Subcutaneous abdominal adipose tissue (tissue), 5 donors: ENCODE results near the gene MTUS2.

Experiments used
- H3K27ac ChIP-seq: one replicate; pipeline ENCODE4 v1.7.0; 2013; ENCODE audit warnings: low read depth, mild to moderate bottlenecking, inconsistent platforms, low read length, moderate library complexity
- H3K27me3 ChIP-seq, 5 donors: one replicate each; pipeline ENCODE4 v1.7.0; 2013; ENCODE audit warnings: low read length in 5 of 5, inconsistent platforms in 1 of 5; ENCODE audit not compliant: control insufficient read depth in 5 of 5, insufficient read depth in 4 of 5
- H3K36me3 ChIP-seq, 5 donors: one replicate each; pipeline ENCODE4 v1.7.0; 2013; ENCODE audit warnings: low read length in 5 of 5; ENCODE audit not compliant: control insufficient read depth in 5 of 5, insufficient read depth in 5 of 5
- H3K4me1 ChIP-seq, 5 donors: one replicate each; pipeline ENCODE4 v1.7.0; 2013; ENCODE audit warnings: low read length in 5 of 5, mild to moderate bottlenecking in 3 of 5, moderate library complexity in 1 of 5; ENCODE audit not compliant: control insufficient read depth in 5 of 5, insufficient read depth in 5 of 5
- H3K4me3 ChIP-seq, 5 donors: one replicate each; pipeline ENCODE4 v1.7.0; 2013; ENCODE audit warnings: low read length in 5 of 5, low read depth in 1 of 5
- H3K9ac ChIP-seq, 5 donors: one replicate each; pipeline ENCODE4 v1.7.0; 2013; ENCODE audit warnings: low read length in 5 of 5, mild to moderate bottlenecking in 4 of 5, moderate library complexity in 3 of 5
- H3K9me3 ChIP-seq, 5 donors: one replicate each; pipeline ENCODE4 v1.7.0; 2013; ENCODE audit warnings: low read length in 5 of 5; ENCODE audit not compliant: control insufficient read depth in 5 of 5
- donor health status: healthy.
- donor health status: healthy.
- donor health status: healthy.
- donor health status: healthy.
- donor health status: healthy.

The MTUS2 gene

DNA sequence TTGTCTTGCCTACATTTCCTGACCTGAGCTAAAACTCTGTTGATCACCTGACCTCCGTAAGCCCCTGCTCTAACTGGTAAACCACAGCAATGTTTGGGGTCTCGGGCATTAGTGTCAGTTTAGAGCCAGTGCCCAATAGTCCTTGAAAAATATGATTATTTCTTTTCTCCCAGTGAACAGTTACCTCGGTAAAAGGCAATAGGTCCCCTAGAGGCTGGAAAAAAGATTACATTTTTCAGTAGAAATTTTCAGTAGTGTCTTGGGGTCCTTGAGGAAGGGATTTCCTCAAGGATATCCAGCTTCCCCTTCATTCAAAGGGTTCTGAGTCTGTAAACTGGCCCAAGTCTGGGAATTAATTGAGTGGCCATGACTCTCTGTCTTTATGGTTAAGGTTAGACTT, 597.9 kb downstream of the MTUS2 start:
- H3K9me3 ChIP-seq, result peaks cover 0 to 2% (median 0%) of the 10 kb centered on the region in 5 donors

DNA sequence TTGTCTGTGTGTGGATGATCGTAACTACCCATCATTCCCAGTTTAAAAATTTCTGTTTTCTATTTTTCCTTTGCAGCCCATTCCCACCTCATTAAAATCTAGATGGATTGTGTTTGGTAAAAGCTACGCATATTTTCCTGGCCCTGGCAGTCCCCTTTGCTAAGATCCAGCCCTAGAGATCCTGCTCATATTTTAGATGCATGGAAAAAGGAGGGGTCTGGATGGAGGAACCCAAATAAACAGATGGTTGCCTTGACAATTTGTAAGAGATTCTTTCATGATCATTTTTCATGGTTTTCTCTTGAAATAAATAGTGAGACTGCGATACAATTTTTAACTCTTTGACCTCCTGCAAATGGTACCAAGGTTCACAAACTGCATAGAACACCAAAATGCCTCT, 601.0 kb downstream of the MTUS2 start:
- no peak overlapping the region for H3K9ac ChIP-seq
- no peaks in the 10 kb centered on the region for H3K4me1 ChIP-seq
- peaks cover 0 to 7% (median 4%) of the 10 kb centered on the region in 5 donors for H3K27me3 ChIP-seq
- H3K4me3 ChIP-seq, result no peak overlapping the region
- peaks cover 0 to 2% (median 0%) of the 10 kb centered on the region in 5 donors for H3K9me3 ChIP-seq
- H3K36me3 ChIP-seq, result no peaks in the 10 kb centered on the region
- no peak overlapping the region for H3K27ac ChIP-seq

More for the DNA sequence above, 597.9 kb downstream of the MTUS2 start:
- Histone ChIP-seq H3K4me3 (no peak overlapping the region), H3K27ac (no peak overlapping the region), H3K36me3 (no peaks in the 10 kb centered on the region), H3K27me3 (peaks cover 0 to 7% (median 4%) of the 10 kb centered on the region in 5 donors), H3K4me1 (no peaks in the 10 kb centered on the region), H3K9ac (no peak overlapping the region)

DNA sequence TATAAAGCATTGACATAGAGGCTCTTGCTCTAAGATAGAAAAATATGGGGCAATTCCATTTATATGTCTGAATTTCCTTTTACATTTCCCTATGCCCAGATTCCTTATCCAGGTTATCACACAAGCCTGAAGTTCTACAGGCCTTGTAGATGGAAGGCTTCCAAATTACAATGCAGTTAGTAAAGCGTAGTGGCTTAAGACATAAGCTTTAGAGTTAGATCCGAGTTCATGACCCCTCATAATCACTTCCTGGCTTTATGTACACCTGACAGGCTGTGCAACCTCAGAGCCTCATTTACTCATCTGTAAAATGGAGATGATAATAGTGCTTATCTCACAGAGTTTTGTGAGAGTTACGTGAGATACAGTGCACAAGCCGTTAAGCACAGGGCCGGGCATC, 601.9 kb downstream of the MTUS2 start:
- Histone ChIP-seq H3K4me1 (no peaks in the 10 kb centered on the region), H3K27me3 (peaks cover 0 to 12% (median 7%) of the 10 kb centered on the region in 5 donors), H3K36me3 (no peaks in the 10 kb centered on the region), H3K9me3 (peaks cover 0 to 2% (median 0%) of the 10 kb centered on the region in 5 donors), H3K9ac (no peak overlapping the region), H3K4me3 (no peak overlapping the region), H3K27ac (no peak overlapping the region)

DNA sequence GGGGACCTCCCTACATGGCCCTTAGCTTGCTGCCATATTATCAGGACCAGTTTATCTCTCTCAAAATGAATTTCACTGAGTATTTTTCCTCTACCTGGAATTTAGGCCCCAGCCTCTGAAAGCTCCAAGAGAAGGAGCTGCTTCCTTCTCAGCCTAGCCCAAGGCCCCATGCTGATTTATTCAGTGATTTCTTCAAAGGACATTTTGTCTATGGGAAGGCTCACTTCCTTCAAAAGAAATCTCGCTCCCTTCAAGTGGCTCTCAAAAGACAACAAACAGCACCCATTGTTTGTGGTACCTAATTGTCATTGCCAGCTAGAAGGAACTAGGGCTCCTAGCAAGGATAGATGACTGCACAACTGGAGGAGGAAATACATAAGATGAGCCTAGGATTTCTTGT, 602.9 kb downstream of the MTUS2 start:
- Histone ChIP-seq H3K4me3 (no peak overlapping the region), H3K36me3 (no peaks in the 10 kb centered on the region), H3K9me3 (no peaks in the 10 kb centered on the region), H3K4me1 (peaks cover 0 to 2% (median 2%) of the 10 kb centered on the region in 5 donors), H3K9ac (no peak overlapping the region), H3K27ac (no peak overlapping the region), H3K27me3 (peaks cover 3 to 21% (median 12%) of the 10 kb centered on the region in 5 donors)

DNA sequence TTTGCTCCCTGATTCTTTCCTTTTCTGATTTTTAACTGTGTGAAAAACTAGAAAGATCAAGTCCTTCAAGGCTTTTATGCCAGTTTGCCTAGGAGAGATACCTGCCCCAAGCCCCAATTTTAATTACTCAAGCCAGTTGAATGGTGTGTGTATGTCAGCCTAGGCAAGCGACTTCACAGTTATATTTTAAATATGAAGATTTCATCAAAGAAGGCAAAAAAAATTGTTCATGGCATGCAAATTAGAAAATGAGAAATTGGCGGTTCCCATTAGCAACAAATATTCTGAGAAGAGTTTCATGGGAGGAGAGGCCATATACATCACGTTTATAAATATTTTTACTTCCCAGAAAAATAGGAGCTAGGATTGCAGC, 607.8 kb downstream of the MTUS2 start:
- Histone ChIP-seq H3K27me3 (peaks cover 11 to 25% (median 14%) of the 10 kb centered on the region in 5 donors), H3K9me3 (no peaks in the 10 kb centered on the region), H3K4me3 (no peak overlapping the region)

DNA sequence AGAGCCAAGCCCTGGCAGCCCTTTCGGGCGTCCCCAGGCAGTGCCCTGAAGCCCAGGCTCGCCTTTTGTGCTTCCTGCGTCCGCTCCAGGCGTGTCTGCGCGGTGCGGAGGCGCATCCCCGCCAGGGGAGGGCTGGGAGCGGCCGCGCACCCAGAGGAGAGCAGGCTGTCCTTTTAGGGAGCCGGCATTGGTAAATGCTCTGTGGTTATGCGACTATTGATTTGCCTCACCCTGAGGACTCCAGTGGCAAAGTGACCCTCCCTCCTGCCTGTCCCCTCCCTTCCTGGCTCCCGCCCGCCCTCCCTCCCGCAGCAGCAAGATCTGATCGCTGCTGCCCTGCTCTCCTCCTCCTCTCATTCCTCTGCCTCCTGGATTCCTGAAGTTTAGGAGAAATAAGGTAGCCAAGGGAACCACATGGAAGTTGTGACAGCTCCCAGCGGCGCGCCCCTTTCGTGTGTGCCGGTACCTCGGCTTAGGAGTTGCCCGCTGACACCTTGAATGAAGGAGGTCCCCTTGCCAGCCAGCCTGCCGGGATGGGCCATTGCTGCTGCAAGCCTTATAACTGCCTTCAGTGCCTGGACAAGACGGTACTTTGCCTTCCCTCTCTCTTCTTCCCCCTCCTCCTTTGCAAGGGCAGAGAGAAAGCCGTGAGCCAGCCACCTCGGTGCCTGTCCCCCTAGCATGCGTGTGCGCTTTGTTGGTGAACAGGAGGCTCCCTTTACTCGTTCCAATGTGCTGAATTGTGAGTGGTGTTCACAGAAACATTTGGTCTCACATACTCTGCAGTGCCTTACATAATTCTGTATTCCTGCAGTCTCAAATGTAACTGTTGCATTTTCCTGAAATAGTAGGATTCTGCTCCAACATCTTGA, 608.4 kb downstream of the MTUS2 start:
- no peak overlapping the region for H3K9ac ChIP-seq
- H3K27ac ChIP-seq, result no peak overlapping the region
- H3K4me3 ChIP-seq, result peak overlapping the region in 3 of 5 donors; percentile 17 to 38 (median 31)

More for the DNA sequence above, 607.8 kb downstream of the MTUS2 start:
- Histone ChIP-seq H3K4me1 (peaks cover 0 to 10% (median 7%) of the 10 kb centered on the region in 5 donors), H3K9ac (no peak overlapping the region), H3K27ac (no peak overlapping the region), H3K36me3 (no peaks in the 10 kb centered on the region)

DNA sequence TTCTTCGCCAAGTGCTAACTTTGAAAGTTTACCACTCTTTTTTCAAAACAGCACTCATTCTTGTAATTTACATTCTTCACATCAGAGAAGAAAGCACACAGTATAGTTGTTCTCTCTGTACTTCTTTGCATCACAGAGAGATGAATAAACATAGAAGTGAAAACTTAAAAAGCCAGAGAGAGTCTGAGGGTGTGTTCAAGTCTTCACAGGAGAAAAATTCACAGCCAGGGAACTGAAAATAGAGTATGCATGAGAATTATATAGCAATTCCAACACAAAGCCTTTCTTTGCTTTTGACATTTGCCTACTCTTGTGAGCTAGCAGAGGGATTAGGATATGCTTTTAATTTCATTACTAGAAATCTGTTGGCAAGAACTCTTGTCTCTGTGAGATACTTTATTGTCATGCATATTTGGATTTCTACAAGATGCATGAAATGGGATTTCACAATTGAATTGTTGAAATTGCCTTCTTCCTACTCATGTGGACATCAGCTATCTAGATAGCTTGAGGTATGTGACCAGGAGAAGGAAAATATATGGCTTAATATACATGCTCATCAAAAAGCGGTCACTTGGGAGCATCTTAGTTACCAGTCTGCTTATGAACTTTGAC, 609.3 kb downstream of the MTUS2 start:
- peaks cover 0 to 10% (median 7%) of the 10 kb centered on the region in 5 donors for H3K4me1 ChIP-seq
- no peaks in the 10 kb centered on the region for H3K9me3 ChIP-seq
- H3K36me3 ChIP-seq, result no peaks in the 10 kb centered on the region
- peaks cover 11 to 25% (median 14%) of the 10 kb centered on the region in 5 donors for H3K27me3 ChIP-seq
- no peak overlapping the region for H3K9ac ChIP-seq
- H3K4me3 ChIP-seq, result no peak overlapping the region
- H3K27ac ChIP-seq, result no peak overlapping the region

More for the DNA sequence above, 608.4 kb downstream of the MTUS2 start:
- Histone ChIP-seq H3K27me3 (peaks cover 11 to 25% (median 14%) of the 10 kb centered on the region in 5 donors), H3K9me3 (no peaks in the 10 kb centered on the region), H3K4me1 (peaks cover 0 to 10% (median 7%) of the 10 kb centered on the region in 5 donors), H3K36me3 (no peaks in the 10 kb centered on the region)

DNA sequence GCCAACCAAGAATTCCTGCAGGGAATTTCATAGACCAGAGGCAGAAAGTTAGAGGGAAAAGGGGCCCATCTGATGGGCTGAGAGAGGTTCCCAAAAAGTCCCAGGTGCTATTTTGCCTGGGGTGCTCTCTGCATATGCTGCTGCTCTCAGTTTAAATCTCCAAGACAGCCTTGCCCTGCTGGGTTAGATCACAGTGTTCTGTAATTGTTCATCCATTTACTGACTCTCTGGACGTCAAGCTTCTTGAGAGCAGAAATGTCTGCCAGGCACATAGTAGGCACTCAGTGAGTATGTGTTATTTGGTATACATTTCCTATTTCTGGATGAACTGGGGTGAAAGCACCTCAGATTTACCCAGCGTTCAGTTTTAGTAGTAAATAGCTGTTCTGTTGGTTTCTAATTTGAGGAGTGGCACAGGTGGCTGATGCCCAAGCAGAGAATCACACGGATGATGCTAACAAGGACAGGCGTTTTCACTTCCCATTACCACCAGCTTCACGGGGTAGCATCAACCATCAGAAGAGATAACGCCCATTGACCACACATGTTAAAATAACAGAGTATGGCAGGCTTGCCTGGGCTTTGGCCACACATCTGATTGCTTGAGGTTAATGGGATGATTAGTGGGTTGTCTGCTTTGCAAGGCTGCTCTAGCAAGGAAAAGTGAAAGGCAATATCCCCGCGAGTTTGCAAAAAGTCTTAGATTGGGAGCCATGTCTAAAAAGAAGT, 614.2 kb downstream of the MTUS2 start:
- Histone ChIP-seq H3K4me3 (no peak overlapping the region), H3K27me3 (peaks cover 0 to 2% (median 0%) of the 10 kb centered on the region in 5 donors), H3K36me3 (no peaks in the 10 kb centered on the region), H3K9me3 (no peaks in the 10 kb centered on the region), H3K9ac (no peak overlapping the region), H3K27ac (no peak overlapping the region), H3K4me1 (peaks cover 0 to 11% (median 3%) of the 10 kb centered on the region in 5 donors)

DNA sequence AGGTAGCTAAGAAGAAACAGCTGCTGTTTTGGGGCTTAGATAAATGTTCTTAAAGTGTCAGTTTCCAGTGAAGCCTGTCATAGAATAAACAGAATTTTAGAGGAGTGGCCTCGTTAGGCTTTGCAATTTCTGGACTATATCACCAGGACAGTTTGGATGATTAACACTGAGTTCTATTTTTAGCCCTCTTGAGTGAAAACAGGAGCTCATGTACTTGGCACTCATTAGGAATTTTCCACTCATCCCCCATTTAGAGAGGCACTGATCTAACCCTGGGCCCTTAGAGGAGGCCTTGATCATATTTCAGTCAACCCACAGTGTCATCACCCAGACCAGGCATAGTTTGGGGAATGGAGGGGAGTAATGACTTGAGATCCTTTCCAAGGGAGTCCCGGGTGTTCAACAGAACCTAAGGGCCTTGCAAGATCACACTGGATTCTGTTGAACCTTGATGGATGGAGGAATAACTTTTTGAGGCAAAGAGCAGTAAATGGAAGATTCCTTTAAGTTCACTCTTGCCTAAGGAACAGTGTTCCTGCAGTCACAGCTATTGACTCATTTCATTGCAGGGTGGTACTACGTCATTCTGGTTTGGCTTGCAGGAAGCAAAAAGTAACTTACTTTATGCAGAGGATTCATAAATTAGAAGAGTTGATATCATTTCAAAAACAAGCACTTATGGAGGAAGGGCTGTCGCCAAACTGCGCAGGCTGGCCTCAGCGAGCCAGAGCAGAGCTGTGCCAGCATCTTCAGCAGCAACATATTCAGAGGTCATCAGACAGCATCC, 615.2 kb downstream of the MTUS2 start:
- Histone ChIP-seq H3K27ac (no peak overlapping the region), H3K9me3 (no peaks in the 10 kb centered on the region)

More for the DNA sequence above, 615.2 kb downstream of the MTUS2 start:
- Histone ChIP-seq H3K27me3 (peaks cover 0 to 2% (median 0%) of the 10 kb centered on the region in 5 donors), H3K4me3 (no peak overlapping the region), H3K36me3 (no peaks in the 10 kb centered on the region), H3K4me1 (peaks cover 0 to 11% (median 3%) of the 10 kb centered on the region in 5 donors), H3K9ac (no peak overlapping the region)
